ENCODE measurements around the gene OAS3. TPM values are rescaled to one million over a fixed set of nuclear protein-coding genes. Genes with fewer than 3 reads are reported as not detected.
"Not testable (repeated sequence)": the region's sequence is repeated elsewhere in the genome, so short reads cannot be mapped to it uniquely, and the experiment has no call there.

OAS3 gene
- total RNA-seq, 2 donors from 2014 or later = 11.9 to 13.7 TPM

GRCh38 chr12:112916270-112916669 lies 22.0 kb upstream of the OAS3 start:
- Histone ChIP-seq H3K9me3 (peaks cover 17% of the 10 kb centered on the region), H3K4me1 (ENCODE audit: control insufficient read depth in 1 of 2, low read depth in 2 of 2) (no peaks in the 10 kb centered on the region), H3K27ac (no peak overlapping the region), H3K4me3 (no peak overlapping the region), H3K36me3 (peaks cover 15% of the 10 kb centered on the region), H3K27me3 (replicated peaks; ENCODE audit: insufficient read depth) (no peaks in the 10 kb centered on the region)
- no peak for ATAC-seq (ENCODE audit: insufficient number of reproducible peaks, low FRiP score, low read depth)
- no peak for DNase-seq (ENCODE audit: low spot score)
- TF ChIP-seq, protein P1, sequence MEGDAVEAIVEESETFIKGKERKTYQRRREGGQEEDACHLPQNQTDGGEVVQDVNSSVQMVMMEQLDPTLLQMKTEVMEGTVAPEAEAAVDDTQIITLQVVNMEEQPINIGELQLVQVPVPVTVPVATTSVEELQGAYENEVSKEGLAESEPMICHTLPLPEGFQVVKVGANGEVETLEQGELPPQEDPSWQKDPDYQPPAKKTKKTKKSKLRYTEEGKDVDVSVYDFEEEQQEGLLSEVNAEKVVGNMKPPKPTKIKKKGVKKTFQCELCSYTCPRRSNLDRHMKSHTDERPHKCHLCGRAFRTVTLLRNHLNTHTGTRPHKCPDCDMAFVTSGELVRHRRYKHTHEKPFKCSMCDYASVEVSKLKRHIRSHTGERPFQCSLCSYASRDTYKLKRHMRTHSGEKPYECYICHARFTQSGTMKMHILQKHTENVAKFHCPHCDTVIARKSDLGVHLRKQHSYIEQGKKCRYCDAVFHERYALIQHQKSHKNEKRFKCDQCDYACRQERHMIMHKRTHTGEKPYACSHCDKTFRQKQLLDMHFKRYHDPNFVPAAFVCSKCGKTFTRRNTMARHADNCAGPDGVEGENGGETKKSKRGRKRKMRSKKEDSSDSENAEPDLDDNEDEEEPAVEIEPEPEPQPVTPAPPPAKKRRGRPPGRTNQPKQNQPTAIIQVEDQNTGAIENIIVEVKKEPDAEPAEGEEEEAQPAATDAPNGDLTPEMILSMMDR (IDR thresholded peaks at IDR 0.05) = no peak

DNA sequence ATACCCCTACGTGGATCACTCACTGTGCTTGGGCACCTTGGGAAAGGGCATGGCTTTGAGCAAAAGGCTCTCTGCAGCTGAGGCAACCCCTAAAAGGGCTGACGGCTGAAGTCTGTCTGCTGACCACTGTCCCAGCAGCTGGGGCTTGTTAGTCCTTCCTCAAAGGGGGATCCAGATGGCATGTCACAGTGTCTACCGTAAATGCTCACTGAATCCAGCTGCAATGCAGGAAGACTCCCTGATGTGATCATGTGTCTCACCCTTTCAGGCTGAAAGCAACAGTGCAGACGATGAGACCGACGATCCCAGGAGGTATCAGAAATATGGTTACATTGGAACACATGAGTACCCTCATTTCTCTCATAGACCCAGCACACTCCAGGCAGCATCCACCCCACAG lies 19.2 kb upstream of the OAS3 start:
- Histone ChIP-seq H3K4me1 (ENCODE audit: control insufficient read depth in 1 of 2, low read depth in 2 of 2) (no peaks in the 10 kb centered on the region), H3K4me3 (no peak overlapping the region), H3K9me3 (peaks cover 2% of the 10 kb centered on the region), H3K27ac (no peak overlapping the region), H3K27me3 (replicated peaks; ENCODE audit: insufficient read depth) (no peaks in the 10 kb centered on the region), H3K36me3 (peaks cover 15% of the 10 kb centered on the region)
- DNase-seq (ENCODE audit: low spot score) = no peak
- no peak for ATAC-seq (ENCODE audit: insufficient number of reproducible peaks, low FRiP score, low read depth)
- TF ChIP-seq, protein P1 (IDR thresholded peaks at IDR 0.05) = no peak

DNA sequence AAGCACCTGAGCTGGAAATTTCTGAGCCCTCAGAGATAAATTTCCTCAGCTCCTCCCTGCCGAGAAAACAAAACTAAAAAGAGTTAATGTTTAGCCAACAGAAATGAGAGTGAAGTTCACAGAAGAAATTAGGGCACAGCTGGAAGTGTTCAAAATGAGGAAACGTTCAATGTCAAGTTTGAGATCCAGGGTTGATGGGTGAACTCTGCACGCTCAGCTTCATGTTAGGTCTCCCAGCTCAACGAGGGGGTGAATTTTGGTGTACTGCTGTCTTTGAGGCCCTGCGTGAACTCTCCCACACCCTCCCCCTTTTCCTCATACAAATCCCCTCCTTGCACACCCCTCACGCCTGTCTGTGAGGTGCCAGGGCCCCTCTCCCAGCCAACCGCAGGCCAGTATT lies 13.3 kb upstream of the OAS3 start:
- DNase-seq (ENCODE audit: low spot score) = no peak
- Histone ChIP-seq H3K36me3 (no peaks in the 10 kb centered on the region), H3K4me3 (no peak overlapping the region), H3K4me1 (ENCODE audit: control insufficient read depth in 1 of 2, low read depth in 2 of 2) (no peaks in the 10 kb centered on the region), H3K9me3 (no peaks in the 10 kb centered on the region), H3K27ac (no peak overlapping the region), H3K27me3 (replicated peaks; ENCODE audit: insufficient read depth) (no peaks in the 10 kb centered on the region)
- TF ChIP-seq, protein P1 (IDR thresholded peaks at IDR 0.05) = no peak
- ATAC-seq (ENCODE audit: insufficient number of reproducible peaks, low FRiP score, low read depth) = no peak

GRCh38 chr12:112926416-112927033 lies 11.7 kb upstream of the OAS3 start:
- not testable (repeated sequence) for H3K9me3 ChIP-seq; H3K4me3 ChIP-seq; H3K4me1 ChIP-seq (ENCODE audit: control insufficient read depth in 1 of 2, low read depth in 2 of 2); DNase-seq (ENCODE audit: low spot score); ATAC-seq (ENCODE audit: insufficient number of reproducible peaks, low FRiP score, low read depth); H3K27ac ChIP-seq; H3K36me3 ChIP-seq; H3K27me3 ChIP-seq (replicated peaks; ENCODE audit: insufficient read depth)

GRCh38 chr12:112927475-112927874 lies 10.8 kb upstream of the OAS3 start:
- TF ChIP-seq, protein P1 (IDR thresholded peaks at IDR 0.05) = no peak
- Histone ChIP-seq H3K4me3 (no peak overlapping the region), H3K27ac (no peak overlapping the region), H3K27me3 (replicated peaks; ENCODE audit: insufficient read depth) (no peaks in the 10 kb centered on the region), H3K4me1 (ENCODE audit: control insufficient read depth in 1 of 2, low read depth in 2 of 2) (no peaks in the 10 kb centered on the region), H3K36me3 (no peaks in the 10 kb centered on the region), H3K9me3 (no peaks in the 10 kb centered on the region)
- DNase-seq (ENCODE audit: low spot score) (no peak), ATAC-seq (ENCODE audit: insufficient number of reproducible peaks, low FRiP score, low read depth) (no peak)

- Histone ChIP-seq H3K27ac (no peak overlapping the region), H3K4me3 (no peak overlapping the region), H3K27me3 (replicated peaks; ENCODE audit: insufficient read depth) (no peaks in the 10 kb centered on the region), H3K9me3 (no peaks in the 10 kb centered on the region), H3K4me1 (ENCODE audit: control insufficient read depth in 1 of 2, low read depth in 2 of 2) (no peaks in the 10 kb centered on the region), H3K36me3 (no peaks in the 10 kb centered on the region)
- DNase-seq (ENCODE audit: low spot score) (no peak), ATAC-seq (ENCODE audit: insufficient number of reproducible peaks, low FRiP score, low read depth) (no peak)
- TF ChIP-seq, protein P1 (IDR thresholded peaks at IDR 0.05) = no peak
Observed at GRCh38 chr12:112927925-112928324, 10.3 kb upstream of the OAS3 start.
